Hepatocyte (in vitro differentiated cells): ENCODE measurements around the gene KCNIP3.

Experiments used
- CTCF ChIP-seq: fragments of 200-600 bp; sonication (generic); IDR thresholded peaks from 2 replicates; pipeline ENCODE4 v1.5.1; 2016; ENCODE audit warnings: antibody characterized with exemption, mild to moderate bottlenecking; ENCODE audit not compliant: poor library complexity
- EZH2 ChIP-seq: fragments of 200-600 bp; sonication (generic); IDR thresholded peaks from 2 replicates; pipeline ENCODE4 v1.6.1; 2016; ENCODE audit warnings: antibody characterized with exemption, mild to moderate bottlenecking, borderline replicate concordance
- EZH2phosphoT487 ChIP-seq: fragments of 200-600 bp; sonication (generic); IDR thresholded peaks from one replicate; pipeline ENCODE4 v1.6.1; 2018; ENCODE audit warnings: antibody characterized with exemption, mild to moderate bottlenecking, low read depth, moderate library complexity; ENCODE audit not compliant: unreplicated experiment, severe bottlenecking

GRCh38 chr2:95285542-95285932, 11.6 kb upstream of the KCNIP3 start:
- TF ChIP-seq CTCF = no peak
- no peak for TF ChIP-seq EZH2
- no peak for TF ChIP-seq EZH2phosphoT487
